CD4-positive, CD25-positive, alpha-beta regulatory T cell (primary cell): ENCODE data around the gene KRTAP9-1. TPM values are rescaled to one million over a fixed set of nuclear protein-coding genes. Genes with fewer than 3 reads are reported as not detected.
A peak's percentile ranks its signal among the peaks of the same experiment; 100 is the strongest.

ENCODE experiments used
- ATAC-seq, 2 donors: fragments of 150-1000 bp; cut with Tn5 transposase; one replicate each; pipeline ENCODE4 v1.10.0; 2021; ENCODE audit warnings: low read depth in 2 of 2, moderate number of reproducible peaks in 2 of 2, moderate library complexity in 1 of 2
- DNase-seq, 3 donors: peaks; one replicate each; pipeline versions ENCODE4 v3.0.0 to v3.0.0-alpha.2; 2012 to 2022; ENCODE audit warnings: mixed read lengths in 1 of 3
- H3K27ac ChIP-seq: one replicate; pipeline ENCODE4 v1.7.0; 2013; ENCODE audit warnings: mild to moderate bottlenecking, low read length; ENCODE audit not compliant: insufficient read depth, poor library complexity, severe bottlenecking
- H3K27me3 ChIP-seq: one replicate; pipeline ENCODE4 v1.7.0; 2013; ENCODE audit warnings: low read length; ENCODE audit not compliant: control insufficient read depth, insufficient read depth
- H3K36me3 ChIP-seq: one replicate; pipeline ENCODE4 v1.7.0; 2013; ENCODE audit warnings: mild to moderate bottlenecking, low read length, moderate library complexity; ENCODE audit not compliant: control insufficient read depth, insufficient read depth
- H3K4me1 ChIP-seq: 2 replicates; pipeline ENCODE4 v1.7.0; 2013; ENCODE audit warnings: mild to moderate bottlenecking, low read length; ENCODE audit not compliant: insufficient read depth, control insufficient read depth, poor library complexity, severe bottlenecking
- H3K4me3 ChIP-seq: one replicate; pipeline ENCODE4 v1.7.0; 2013; ENCODE audit warnings: low read depth, mild to moderate bottlenecking, low read length, moderate library complexity
- H3K9me3 ChIP-seq, 2 experiments: 1 replicate in 1 of 2; 2 replicates in 1 of 2; pipeline ENCODE4 v1.7.0; 2013; ENCODE audit warnings: low read length in 2 of 2, mild to moderate bottlenecking in 1 of 2, moderate library complexity in 1 of 2; ENCODE audit not compliant: control insufficient read depth in 2 of 2
- H3K27ac Mint-ChIP-seq, 3 donors: one replicate each; pipeline ENCODE4 v1.8.0; 2020 to 2022; ENCODE audit warnings: mild to moderate bottlenecking in 3 of 3, mixed read lengths in 3 of 3, moderate library complexity in 2 of 3
- H3K27me3 Mint-ChIP-seq: one replicate; pipeline ENCODE4 v1.8.0; 2022; ENCODE audit warnings: mild to moderate bottlenecking, mixed read lengths
- H3K36me3 Mint-ChIP-seq: one replicate; pipeline ENCODE4 v1.8.0; 2020; ENCODE audit warnings: mixed read lengths
- H3K4me1 Mint-ChIP-seq, 4 donors: one replicate each; pipeline ENCODE4 v1.8.0; 2020 to 2022; ENCODE audit warnings: mixed read lengths in 4 of 4, mild to moderate bottlenecking in 1 of 4
- H3K4me3 Mint-ChIP-seq, 4 donors: one replicate each; pipeline ENCODE4 v1.8.0; 2020 to 2022; ENCODE audit warnings: mild to moderate bottlenecking in 4 of 4, mixed read lengths in 4 of 4, moderate library complexity in 3 of 4
- H3K9me3 Mint-ChIP-seq, 7 donors: one replicate each; pipeline ENCODE4 v1.8.0; 2020 to 2022; ENCODE audit warnings: mixed read lengths in 7 of 7, mild to moderate bottlenecking in 3 of 7, moderate library complexity in 2 of 7
- polyA plus RNA-seq, 4 donors: library from polyadenylated mRNA; unstranded; fragments of 300-500 nt; fragmentation: Illumina TruSeq; gene quantifications; one replicate each; pipeline ENCODE4 v1.2.3, GENCODE V29; 2021
- total RNA-seq: library from RNA; stranded (reverse); gene quantifications from one replicate; pipeline ENCODE4 v1.2.3, GENCODE V29; 2022

Gene KRTAP9-1
- total and polyA plus RNA-seq, 5 donors from 2014 or later: not detected

DNA sequence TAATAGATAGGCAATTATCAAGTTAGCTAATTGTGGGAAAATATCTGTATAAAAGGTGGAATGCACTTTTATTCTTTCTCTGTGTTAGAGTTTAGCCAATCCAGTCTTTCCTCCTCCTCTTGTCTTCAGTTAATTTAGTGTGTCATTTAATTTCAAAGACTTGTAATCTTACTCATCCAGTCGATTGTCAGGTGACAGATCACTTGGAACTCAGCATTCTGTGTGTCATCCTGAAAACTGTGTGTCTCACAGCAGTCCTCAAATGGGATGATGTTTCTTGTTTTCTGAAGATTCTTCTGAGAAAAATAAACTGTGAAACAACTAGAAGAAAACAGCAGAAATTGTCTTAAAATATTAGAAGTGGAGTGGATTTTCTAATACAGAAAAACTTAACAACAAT, 4.7 kb upstream of the KRTAP9-1 start:
- Mint-ChIP-seq H3K9me3 (peaks cover 0 to 1% (median 0%) of the 10 kb centered on the region in 7 donors), H3K36me3 (no peaks in the 10 kb centered on the region), H3K4me1 (no peaks in the 10 kb centered on the region), H3K4me3 (no peak overlapping the region), H3K27me3 (peaks cover 15% of the 10 kb centered on the region), H3K27ac (no peak overlapping the region)
- H3K27ac ChIP-seq: no peak overlapping the region
- DNase-seq (no peak), ATAC-seq (no peak)
- no peaks in the 10 kb centered on the region for H3K9me3 ChIP-seq
- no peaks in the 10 kb centered on the region for H3K36me3 ChIP-seq
- H3K4me3 ChIP-seq: no peak overlapping the region
- peaks cover 6% of the 10 kb centered on the region for H3K27me3 ChIP-seq
- no peaks in the 10 kb centered on the region for H3K4me1 ChIP-seq

DNA sequence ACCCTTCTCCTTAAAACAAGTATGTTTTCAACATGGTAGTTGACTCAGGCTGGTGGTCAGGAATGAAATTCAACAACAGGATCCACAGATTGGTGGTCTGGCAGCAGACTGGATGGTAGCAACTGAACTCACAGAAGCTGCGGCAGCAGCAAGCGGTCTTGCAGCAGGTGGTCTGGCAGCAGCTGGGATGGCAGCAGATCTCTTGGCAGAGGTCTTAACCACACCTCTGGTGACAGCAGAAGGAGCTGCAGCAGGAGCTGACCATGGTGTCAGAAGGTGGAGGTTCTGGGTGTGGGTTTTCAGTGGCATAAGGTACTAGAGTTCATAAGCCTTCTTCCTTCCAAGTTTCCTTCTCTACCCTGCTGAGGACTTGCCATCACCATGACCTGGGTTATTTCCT, 2.8 kb upstream of the KRTAP9-1 start:
- no peaks in the 10 kb centered on the region for H3K9me3 ChIP-seq
- H3K27ac Mint-ChIP-seq: no peak overlapping the region
- no peak overlapping the region for H3K4me3 ChIP-seq
- H3K4me1 Mint-ChIP-seq: no peaks in the 10 kb centered on the region
- H3K27me3 ChIP-seq: peaks cover 13% of the 10 kb centered on the region
- no peak overlapping the region for H3K27ac ChIP-seq
- peaks cover 30% of the 10 kb centered on the region for H3K27me3 Mint-ChIP-seq
- H3K4me3 Mint-ChIP-seq: no peak overlapping the region
- H3K9me3 Mint-ChIP-seq: peaks cover 0 to 2% (median 0%) of the 10 kb centered on the region in 7 donors
- no peaks in the 10 kb centered on the region for H3K36me3 Mint-ChIP-seq
- ATAC-seq: no peak
- no peaks in the 10 kb centered on the region for H3K4me1 ChIP-seq
- no peak for DNase-seq
- H3K36me3 ChIP-seq: no peaks in the 10 kb centered on the region

DNA sequence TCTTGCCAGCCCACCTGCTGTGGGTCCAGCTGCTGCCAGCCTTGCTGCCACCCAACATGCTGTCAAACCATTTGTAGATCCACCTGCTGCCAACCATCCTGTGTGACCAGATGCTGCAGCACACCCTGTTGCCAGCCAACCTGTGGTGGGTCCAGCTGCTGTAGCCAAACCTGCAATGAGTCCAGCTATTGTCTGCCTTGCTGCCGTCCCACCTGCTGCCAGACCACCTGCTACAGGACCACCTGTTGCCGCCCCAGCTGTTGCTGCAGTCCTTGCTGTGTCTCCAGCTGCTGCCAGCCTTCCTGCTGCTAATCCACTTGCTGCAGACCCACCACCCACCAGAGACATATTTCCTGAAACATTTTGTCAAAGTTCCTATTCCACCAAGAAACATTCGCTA, 641 bp downstream of the KRTAP9-1 start:
- ATAC-seq (no peak), DNase-seq (no peak)
- Histone ChIP-seq H3K36me3 (no peaks in the 10 kb centered on the region), H3K9me3 (no peaks in the 10 kb centered on the region), H3K4me1 (no peaks in the 10 kb centered on the region), H3K4me3 (no peak overlapping the region), H3K27me3 (peaks cover 15% of the 10 kb centered on the region), H3K27ac (no peak overlapping the region)
- peaks cover 24% of the 10 kb centered on the region for H3K27me3 Mint-ChIP-seq
- H3K36me3 Mint-ChIP-seq: no peaks in the 10 kb centered on the region
- peaks cover 0 to 3% (median 0%) of the 10 kb centered on the region in 7 donors for H3K9me3 Mint-ChIP-seq
- no peak overlapping the region for H3K4me3 Mint-ChIP-seq
- no peak overlapping the region for H3K27ac Mint-ChIP-seq
- no peaks in the 10 kb centered on the region for H3K4me1 Mint-ChIP-seq

DNA sequence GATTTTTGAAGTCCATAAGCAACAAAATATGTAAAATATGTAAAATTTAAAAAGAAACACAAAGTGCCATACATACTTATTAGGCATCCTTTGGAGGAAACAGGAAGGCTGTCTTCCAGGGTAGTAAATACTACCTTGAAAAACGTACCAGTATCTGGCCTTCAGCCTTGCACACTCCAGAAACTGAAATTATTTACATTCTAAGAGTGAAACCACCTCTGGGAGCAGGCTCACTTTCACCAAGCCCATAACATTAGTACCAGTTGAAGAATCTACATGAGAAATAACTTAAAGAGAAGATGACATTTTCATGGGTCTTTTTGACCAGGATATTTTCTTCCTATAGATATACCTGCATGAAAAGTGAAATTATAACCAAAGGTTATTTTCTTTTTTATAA, 6.4 kb downstream of the KRTAP9-1 start:
- Histone ChIP-seq H3K9me3 (no peaks in the 10 kb centered on the region), H3K4me3 (no peak overlapping the region), H3K27ac (no peak overlapping the region), H3K4me1 (no peaks in the 10 kb centered on the region), H3K36me3 (no peaks in the 10 kb centered on the region), H3K27me3 (peaks cover 5% of the 10 kb centered on the region)
- H3K4me3 Mint-ChIP-seq: no peak overlapping the region
- no peaks in the 10 kb centered on the region for H3K4me1 Mint-ChIP-seq
- DNase-seq: no peak
- H3K36me3 Mint-ChIP-seq: no peaks in the 10 kb centered on the region
- no peak overlapping the region for H3K27ac Mint-ChIP-seq
- peaks cover 0 to 8% (median 0%) of the 10 kb centered on the region in 7 donors for H3K9me3 Mint-ChIP-seq
- peaks cover 11% of the 10 kb centered on the region for H3K27me3 Mint-ChIP-seq
- ATAC-seq: no peak

DNA sequence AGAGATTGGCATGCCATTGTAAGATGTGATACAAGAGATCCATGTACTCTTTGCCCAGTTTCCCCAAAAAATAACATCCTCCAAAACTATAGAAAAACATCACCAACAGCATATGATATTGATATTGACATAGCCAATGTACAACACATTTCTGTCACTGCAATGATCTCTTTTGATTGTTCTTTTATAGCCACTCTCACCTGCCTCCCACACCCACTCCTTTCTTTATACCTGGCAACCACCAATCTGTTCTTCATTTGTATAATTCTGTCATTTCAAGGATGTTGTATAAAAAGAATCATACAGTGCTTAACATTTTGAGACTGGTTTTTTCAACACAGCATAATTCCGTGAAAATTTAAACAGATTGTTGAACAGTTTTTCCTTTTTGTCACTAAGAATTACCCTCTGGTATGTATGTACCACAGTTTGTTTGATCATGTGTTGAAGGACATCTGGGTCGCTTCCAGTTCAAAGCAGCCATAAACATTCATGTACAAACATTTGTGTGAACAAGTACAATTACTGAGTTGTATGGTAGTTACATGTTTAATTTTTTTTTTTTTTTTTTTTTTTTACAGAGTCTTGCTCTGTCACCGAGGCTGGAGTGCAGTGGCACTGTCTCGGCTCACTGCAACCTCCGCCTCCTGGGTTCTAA, 9.9 kb downstream of the KRTAP9-1 start:
- H3K4me1 ChIP-seq: no peaks in the 10 kb centered on the region
- no peaks in the 10 kb centered on the region for H3K36me3 ChIP-seq
- H3K36me3 Mint-ChIP-seq: no peaks in the 10 kb centered on the region
- ATAC-seq: no peak
- H3K27me3 ChIP-seq: no peaks in the 10 kb centered on the region
- H3K27ac ChIP-seq: no peak overlapping the region
- H3K9me3 ChIP-seq: no peaks in the 10 kb centered on the region
- peaks cover 0 to 4% (median 0%) of the 10 kb centered on the region in 7 donors for H3K9me3 Mint-ChIP-seq
- H3K4me1 Mint-ChIP-seq: no peaks in the 10 kb centered on the region
- H3K27me3 Mint-ChIP-seq: no peaks in the 10 kb centered on the region
- H3K27ac Mint-ChIP-seq: no peak overlapping the region
- no peak for DNase-seq
- H3K4me3 Mint-ChIP-seq: no peak overlapping the region
- H3K4me3 ChIP-seq: no peak overlapping the region

DNA sequence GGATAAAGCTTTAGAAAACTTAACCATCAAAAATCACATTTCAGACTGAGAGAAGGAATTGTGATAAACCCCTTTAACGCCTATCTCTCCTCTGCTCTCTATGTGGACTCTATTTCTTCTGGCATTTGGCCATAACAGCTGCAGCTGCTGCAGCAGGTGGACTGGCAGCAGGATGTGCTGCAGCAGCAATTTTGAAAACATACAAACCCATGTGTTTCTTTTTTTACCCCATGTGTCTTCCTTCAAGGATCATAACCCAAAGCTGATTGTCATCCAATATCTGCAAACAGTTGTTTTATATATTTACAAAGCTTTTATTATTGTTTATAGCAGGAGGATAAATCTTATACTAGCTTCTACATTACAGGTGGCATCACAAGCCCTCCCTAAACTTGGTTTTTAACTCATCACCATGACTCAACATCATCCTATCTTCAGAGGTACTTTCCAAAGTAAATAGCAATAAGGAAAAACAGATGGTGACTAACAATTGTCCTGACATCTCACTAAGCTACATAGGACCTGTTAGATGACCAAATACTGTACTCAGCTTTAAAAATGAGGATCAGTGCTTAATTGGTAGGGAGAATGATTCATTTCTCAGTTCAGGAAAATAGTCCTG, 22.3 kb downstream of the KRTAP9-1 start:
- Mint-ChIP-seq H3K36me3 (no peaks in the 10 kb centered on the region), H3K4me3 (no peak overlapping the region), H3K27ac (peak overlapping the region in 1 of 3 donors; percentile 52), H3K4me1 (peaks cover 0 to 2% (median under 1%) of the 10 kb centered on the region in 4 donors), H3K9me3 (peaks cover 0 to 7% (median 0%) of the 10 kb centered on the region in 7 donors), H3K27me3 (peaks cover 36% of the 10 kb centered on the region)
- no peaks in the 10 kb centered on the region for H3K36me3 ChIP-seq
- DNase-seq (no peak), ATAC-seq (no peak)
- H3K27me3 ChIP-seq: peaks cover 17% of the 10 kb centered on the region
- H3K27ac ChIP-seq: no peak overlapping the region
- H3K4me1 ChIP-seq: no peaks in the 10 kb centered on the region
- no peaks in the 10 kb centered on the region for H3K9me3 ChIP-seq
- no peak overlapping the region for H3K4me3 ChIP-seq

DNA sequence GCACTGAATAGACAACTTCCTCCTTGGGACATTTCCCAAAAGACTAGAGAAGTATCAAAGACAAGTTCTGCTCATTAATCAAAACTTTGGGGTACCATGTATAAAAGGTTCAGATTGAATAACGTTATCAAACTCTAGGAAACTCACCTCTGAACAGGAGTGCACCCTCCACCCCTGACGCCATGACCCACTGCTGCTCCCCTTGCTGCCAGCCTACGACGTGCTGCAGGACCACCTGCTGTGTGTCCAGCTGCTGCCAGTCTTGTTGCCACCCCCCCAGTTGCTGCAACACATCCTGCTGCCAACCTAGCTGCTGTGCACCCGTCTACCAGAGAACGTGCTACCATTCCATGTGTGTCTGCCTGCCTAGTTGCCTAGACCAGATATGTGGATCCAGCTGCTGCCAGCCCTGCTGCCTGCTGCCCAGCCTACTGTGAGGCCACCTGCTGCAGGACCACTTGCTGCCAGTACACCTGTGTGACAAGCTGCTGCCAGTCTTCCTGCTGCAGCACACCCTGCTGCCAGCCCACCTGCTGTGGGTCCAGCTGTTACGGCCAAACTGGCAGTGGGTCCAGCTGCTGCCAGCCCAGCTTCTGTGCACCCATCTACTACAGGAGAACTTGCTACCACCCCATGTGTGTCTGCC, 23.0 kb downstream of the KRTAP9-1 start:
- H3K27ac Mint-ChIP-seq: peak overlapping the region in 1 of 3 donors; percentile 63
- Histone ChIP-seq H3K36me3 (no peaks in the 10 kb centered on the region), H3K27ac (no peak overlapping the region), H3K4me1 (no peaks in the 10 kb centered on the region), H3K4me3 (no peak overlapping the region), H3K27me3 (peaks cover 15% of the 10 kb centered on the region), H3K9me3 (no peaks in the 10 kb centered on the region)
- H3K4me3 Mint-ChIP-seq: no peak overlapping the region
- H3K4me1 Mint-ChIP-seq: peaks cover 0 to 2% (median under 1%) of the 10 kb centered on the region in 4 donors
- H3K9me3 Mint-ChIP-seq: peaks cover 0 to 8% (median 0%) of the 10 kb centered on the region in 7 donors
- no peaks in the 10 kb centered on the region for H3K36me3 Mint-ChIP-seq
- DNase-seq: no peak
- ATAC-seq: no peak
- H3K27me3 Mint-ChIP-seq: peaks cover 39% of the 10 kb centered on the region
